HepG2 (cell line): ENCODE results near the gene ENO2. TPM values are rescaled to one million over a fixed set of nuclear protein-coding genes. Genes with fewer than 3 reads are reported as not detected.

Experiments
- ATM ChIP-seq: fragments of 450-650 bp; IDR thresholded peaks from 2 replicates; pipeline ENCODE4 v1.7.1; 2017; ENCODE audit warnings: mild to moderate bottlenecking, borderline replicate concordance
- TCF7 ChIP-seq: sonication (generic); IDR thresholded peaks from 2 replicates; pipeline ENCODE4 v1.6.1; 2016; ENCODE audit warnings: antibody characterized with exemption, low read depth
- ZNF230 ChIP-seq: sonication (generic); formaldehyde crosslinking; IDR thresholded peaks from 2 replicates; pipeline ENCODE4 v1.4.0; 2020; ENCODE audit warnings: mild to moderate bottlenecking, missing genetic modification reagents
- ZNF337 ChIP-seq: sonication (generic); formaldehyde crosslinking; IDR thresholded peaks from 2 replicates; pipeline ENCODE4 v1.5.1; 2020; ENCODE audit warnings: missing genetic modification reagents, low read depth, mild to moderate bottlenecking, borderline replicate concordance
- ZNF407 ChIP-seq: sonication (generic); formaldehyde crosslinking; IDR thresholded peaks from one replicate; pipeline ENCODE4 v1.5.1; 2020; ENCODE audit warnings: mild to moderate bottlenecking, missing genetic modification reagents; ENCODE audit errors: not compliant biosample characterization
- polyA plus RNA-seq, 8 experiments: library from polyadenylated mRNA; depleted of rRNA in 3 of 8; stranded (reverse) in 7 of 8; unstranded in 1 of 8; fragments of >200 nt; fragmentation: Illumina TruSeq in 4 of 8; extraction: Trizol in 4 of 8; gene quantifications; 2 replicates each; pipeline versions ENCODE4 v1.2.1 to v1.2.3, GENCODE V29; 2011 to 2016; ENCODE audit warnings: low read depth in 4 of 8, missing spikeins in 1 of 8, mixed read lengths in 1 of 8; ENCODE audit not compliant: insufficient read depth in 1 of 8
- total RNA-seq, 5 experiments: library from RNA; depleted of rRNA; stranded (reverse); fragments of >200 nt; fragmentation: Illumina TruSeq; extraction: Trizol; gene quantifications; 2 replicates each; pipeline ENCODE4 v1.2.3, GENCODE V29; 2016; ENCODE audit warnings: low read depth in 1 of 5

ENO2 gene
- total and polyA plus RNA-seq, 2 of the 13 experiments (the other 11 are each of a cell fraction or from before 2014, with no cell fraction given), result 19.3 to 136 TPM

- TF ChIP-seq ZNF407 (CRISPR knock-in tag) (no peak), ZNF230 (CRISPR knock-in tag) (no peak), ZNF337 (CRISPR knock-in tag) (no peak), TCF7 (no peak), ATM (no peak)
Observed at GRCh38 chr12:6965026-6965661, 50.8 kb downstream of the ENO2 start (continued).
